ENCODE data around the gene RAB35. TPM values are rescaled to one million over a fixed set of nuclear protein-coding genes. Genes with fewer than 3 reads are reported as not detected.

The RAB35 gene
- total and polyA plus RNA-seq, 4 donors, result 22.1 to 51.8 (median 37.1) TPM

DNA sequence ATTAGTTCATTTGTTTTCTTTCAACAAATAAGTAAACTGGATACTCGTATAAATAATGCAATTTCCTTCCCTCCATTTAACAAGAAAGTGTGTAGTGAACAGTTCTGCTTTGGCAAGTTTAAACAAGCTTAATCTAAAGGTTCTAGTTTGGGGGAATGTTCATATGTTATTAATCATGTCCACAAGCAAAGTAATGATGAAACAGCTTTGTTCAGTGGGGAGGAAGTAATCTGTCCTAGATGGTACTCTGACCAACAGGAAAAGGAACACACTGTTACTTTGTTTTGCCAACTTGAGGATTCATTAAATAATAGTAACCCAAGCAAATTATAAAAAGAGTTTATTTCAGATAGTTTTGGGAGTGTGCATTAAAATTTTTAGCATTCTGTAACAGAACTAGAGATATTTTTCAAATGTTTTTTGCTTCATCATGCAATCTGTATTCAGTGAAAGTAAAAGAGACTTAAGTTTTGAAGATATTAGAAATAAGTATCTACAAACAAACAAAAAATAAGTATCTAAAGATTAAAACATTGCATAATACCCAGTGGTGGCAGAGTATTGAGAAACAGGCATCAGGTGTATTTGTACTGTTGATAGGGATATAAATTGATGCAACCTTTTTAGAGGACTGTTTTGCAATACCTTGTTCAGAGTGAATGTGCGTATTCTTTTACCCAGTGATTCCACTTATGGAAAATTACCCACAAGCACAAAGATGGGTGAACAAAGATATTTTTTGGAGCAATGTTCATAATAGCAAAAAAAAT, 61.1 kb downstream of the RAB35 start:
- no peak overlapping the region for H3K27ac ChIP-seq (ENCODE audit: low read depth in 1 of 2, low read length in 1 of 2)
- DNase-seq, result no peak
- 33 to 61% methylated on average over 2 of the region's 2 CpGs for WGBS, 2 donors
- TF ChIP-seq, protein P1, sequence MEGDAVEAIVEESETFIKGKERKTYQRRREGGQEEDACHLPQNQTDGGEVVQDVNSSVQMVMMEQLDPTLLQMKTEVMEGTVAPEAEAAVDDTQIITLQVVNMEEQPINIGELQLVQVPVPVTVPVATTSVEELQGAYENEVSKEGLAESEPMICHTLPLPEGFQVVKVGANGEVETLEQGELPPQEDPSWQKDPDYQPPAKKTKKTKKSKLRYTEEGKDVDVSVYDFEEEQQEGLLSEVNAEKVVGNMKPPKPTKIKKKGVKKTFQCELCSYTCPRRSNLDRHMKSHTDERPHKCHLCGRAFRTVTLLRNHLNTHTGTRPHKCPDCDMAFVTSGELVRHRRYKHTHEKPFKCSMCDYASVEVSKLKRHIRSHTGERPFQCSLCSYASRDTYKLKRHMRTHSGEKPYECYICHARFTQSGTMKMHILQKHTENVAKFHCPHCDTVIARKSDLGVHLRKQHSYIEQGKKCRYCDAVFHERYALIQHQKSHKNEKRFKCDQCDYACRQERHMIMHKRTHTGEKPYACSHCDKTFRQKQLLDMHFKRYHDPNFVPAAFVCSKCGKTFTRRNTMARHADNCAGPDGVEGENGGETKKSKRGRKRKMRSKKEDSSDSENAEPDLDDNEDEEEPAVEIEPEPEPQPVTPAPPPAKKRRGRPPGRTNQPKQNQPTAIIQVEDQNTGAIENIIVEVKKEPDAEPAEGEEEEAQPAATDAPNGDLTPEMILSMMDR (IDR thresholded peaks at IDR 0.05; ENCODE audit: control extremely low read depth, extremely low read depth), result no peak
- no peak for ATAC-seq (ENCODE audit: insufficient read depth, low FRiP score)
- no peak overlapping the region for H3K4me3 ChIP-seq
- no peaks in the 10 kb centered on the region for H3K9me3 ChIP-seq (ENCODE audit: control insufficient read depth in 4 of 4, insufficient read depth in 3 of 4, low read length in 3 of 4)
- H3K36me3 ChIP-seq (ENCODE audit: control insufficient read depth in 4 of 4, insufficient read depth in 4 of 4, low read length in 4 of 4), result no peaks in the 10 kb centered on the region
- no peaks in the 10 kb centered on the region for H3K27me3 ChIP-seq (ENCODE audit: control insufficient read depth in 3 of 3, insufficient read depth in 3 of 3, low read length in 2 of 3)
- no peak overlapping the region for H3K9ac ChIP-seq (ENCODE audit: insufficient read depth in 1 of 2, low read length in 2 of 2)
- no peaks in the 10 kb centered on the region for H3K4me1 ChIP-seq (ENCODE audit: control insufficient read depth in 5 of 5, insufficient read depth in 5 of 5, low read length in 5 of 5)

DNA sequence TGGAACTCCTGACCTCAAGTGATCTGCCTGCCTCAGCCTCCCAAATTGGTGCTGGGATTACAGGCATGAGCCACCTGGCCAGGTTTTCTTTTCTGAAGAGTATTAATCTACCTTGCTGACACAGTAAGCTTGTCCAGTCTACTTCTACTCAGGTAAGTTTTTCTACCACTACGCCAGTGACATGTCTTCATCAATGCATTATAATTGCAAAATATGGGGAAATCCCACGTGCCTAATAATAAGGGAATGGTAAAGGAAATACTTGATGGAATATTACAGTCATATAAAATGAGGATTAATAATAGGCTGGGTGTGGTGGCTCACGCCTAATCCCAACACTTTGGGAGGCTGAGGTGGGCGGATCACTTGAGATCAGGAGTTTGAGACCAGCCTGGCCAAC, 62.3 kb downstream of the RAB35 start:
- TF ChIP-seq, protein P1 (IDR thresholded peaks at IDR 0.05; ENCODE audit: control extremely low read depth, extremely low read depth), result no peak

DNA sequence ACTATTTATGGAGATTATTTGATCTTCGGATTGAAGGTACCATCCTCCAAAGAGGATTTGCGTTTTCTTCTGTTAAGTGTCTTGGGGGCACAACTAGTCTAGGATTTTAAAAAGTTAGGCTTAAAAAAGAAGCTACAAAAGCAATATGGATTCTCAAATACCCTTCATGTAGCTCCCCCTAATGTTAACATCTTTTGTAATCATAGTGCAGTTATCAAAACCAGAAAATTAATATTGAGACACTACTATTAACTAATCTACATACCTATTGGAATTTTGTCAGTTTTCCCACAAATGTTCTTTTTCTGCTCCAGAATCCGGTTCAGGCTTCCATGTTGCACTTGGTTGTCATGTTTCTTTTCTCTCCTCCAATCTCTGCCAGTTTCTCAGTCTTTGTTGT, 65.0 kb downstream of the RAB35 start:
- no peak overlapping the region for H3K27ac ChIP-seq (ENCODE audit: low read depth in 1 of 2, low read length in 1 of 2)
- H3K4me3 ChIP-seq, result no peak overlapping the region
- no peaks in the 10 kb centered on the region for H3K36me3 ChIP-seq (ENCODE audit: control insufficient read depth in 4 of 4, insufficient read depth in 4 of 4, low read length in 4 of 4)
- 94 to 96% methylated on average over 3 of the region's 3 CpGs for WGBS, 2 donors
- H3K9me3 ChIP-seq (ENCODE audit: control insufficient read depth in 4 of 4, insufficient read depth in 3 of 4, low read length in 3 of 4), result no peaks in the 10 kb centered on the region
- H3K4me1 ChIP-seq (ENCODE audit: control insufficient read depth in 5 of 5, insufficient read depth in 5 of 5, low read length in 5 of 5), result no peaks in the 10 kb centered on the region
- H3K27me3 ChIP-seq (ENCODE audit: control insufficient read depth in 3 of 3, insufficient read depth in 3 of 3, low read length in 2 of 3), result no peaks in the 10 kb centered on the region
- no peak overlapping the region for H3K9ac ChIP-seq (ENCODE audit: insufficient read depth in 1 of 2, low read length in 2 of 2)
- no peak for DNase-seq
- no peak for ATAC-seq (ENCODE audit: insufficient read depth, low FRiP score)
- TF ChIP-seq, protein P1 (IDR thresholded peaks at IDR 0.05; ENCODE audit: control extremely low read depth, extremely low read depth), result no peak

More for the DNA sequence above, 62.3 kb downstream of the RAB35 start:
- H3K27ac ChIP-seq (ENCODE audit: low read depth in 1 of 2, low read length in 1 of 2), result no peak overlapping the region
- no peak overlapping the region for H3K4me3 ChIP-seq
- H3K9ac ChIP-seq (ENCODE audit: insufficient read depth in 1 of 2, low read length in 2 of 2), result no peak overlapping the region
- ATAC-seq (ENCODE audit: insufficient read depth, low FRiP score) (no peak), DNase-seq (no peak)
- 92 to 96% methylated on average over 4 of the region's 4 CpGs for WGBS, 2 donors
- H3K36me3 ChIP-seq (ENCODE audit: control insufficient read depth in 4 of 4, insufficient read depth in 4 of 4, low read length in 4 of 4), result no peaks in the 10 kb centered on the region
- H3K4me1 ChIP-seq (ENCODE audit: control insufficient read depth in 5 of 5, insufficient read depth in 5 of 5, low read length in 5 of 5), result no peaks in the 10 kb centered on the region
- H3K9me3 ChIP-seq (ENCODE audit: control insufficient read depth in 4 of 4, insufficient read depth in 3 of 4, low read length in 3 of 4), result no peaks in the 10 kb centered on the region
- no peaks in the 10 kb centered on the region for H3K27me3 ChIP-seq (ENCODE audit: control insufficient read depth in 3 of 3, insufficient read depth in 3 of 3, low read length in 2 of 3)

Data from lung (tissue), 12 donors.